HCT116 (cell line): ENCODE results near the gene LINGO1. TPM values are rescaled to one million over a fixed set of nuclear protein-coding genes. Genes with fewer than 3 reads are reported as not detected.

Experiments used
- ATAC-seq: fragments of 200-7000 bp; cut with Tn5 transposase; 2 replicates; pipeline ENCODE4 v1.9.1; 2020; ENCODE audit warnings: mild to moderate bottlenecking, moderate library complexity
- BruUV-seq: library from RNA; stranded (reverse); fragments of 400-500 nt; replicated peaks from 2 replicates; lab custom pipeline; 2021; lab: Mats Ljungman, UMichigan
- CTCF ChIA-PET: fragments of 300-600 bp; sonication (Branson Sonifier 250); formaldehyde crosslinking; loops from one replicate; lab custom pipeline; 2021; ENCODE audit warnings: antibody characterized with exemption; lab: Charles Lee
- POLR2A ChIA-PET: fragments of 300-600, 350-600 bp; sonication (Branson Sonifier 250); formaldehyde crosslinking; loops from one replicate; lab custom pipeline; 2021; ENCODE audit warnings: antibody characterized with exemption; lab: Charles Lee
- RAD21 ChIA-PET, 2 experiments: fragments of 300-600 bp; sonication (Branson Sonifier 250); formaldehyde crosslinking; loops; one replicate each; lab custom pipeline; 2023; ENCODE audit warnings: low total read pairs in 2 of 2; ENCODE audit not compliant: uncharacterized antibody in 2 of 2, unreplicated experiment in 2 of 2, low non-redundant PET in 1 of 2; lab: Charles Lee
- DNase-seq: peaks from one replicate; pipeline ENCODE4 v3.0.0-alpha.2; 2010; ENCODE audit warnings: low read depth, low spot score
- H2AFZ ChIP-seq: fragments of 200-600 bp; shearing (Covaris generic), sonication (generic); 2 replicates; pipeline ENCODE4 v1.6.1; 2017; ENCODE audit warnings: low read depth, mixed run types, mixed read lengths, antibody characterized with exemption, low read length; ENCODE audit not compliant: poor library complexity, severe bottlenecking
- H3K27ac ChIP-seq: 2 replicates; pipeline ENCODE4 v1.5.1; 2012; ENCODE audit warnings: low read depth, low read length
- H3K27me3 ChIP-seq: fragments of 200-600 bp; sonication (generic); 2 replicates; pipeline ENCODE4 v1.6.1; 2016; ENCODE audit warnings: mixed run types, low read length, mixed read lengths; ENCODE audit not compliant: insufficient read depth
- H3K36me3 ChIP-seq, 2 experiments: fragments of 200-500 bp in 1 of 2; fragments of 200-600 bp in 1 of 2; sonication (Bioruptor generic) in 1 of 2; sonication (generic) in 1 of 2; 2 replicates each; pipeline versions ENCODE4 v1.5.1 to v1.6.1; 2014 to 2016; ENCODE audit warnings: low read length in 2 of 2, inconsistent platforms in 1 of 2, mixed read lengths in 1 of 2, mixed run types in 1 of 2; ENCODE audit not compliant: insufficient read depth in 2 of 2, control insufficient read depth in 1 of 2
- H3K4me1 ChIP-seq, 2 experiments: fragments of 200-600 bp in 1 of 2; sonication (generic) in 1 of 2; 2 replicates each; pipeline versions ENCODE4 v1.5.1 to v1.6.1; 2012 to 2017; ENCODE audit warnings: low read length in 2 of 2, inconsistent platforms in 1 of 2, mild to moderate bottlenecking in 1 of 2, mixed read lengths in 1 of 2, mixed run types in 1 of 2, moderate library complexity in 1 of 2; ENCODE audit not compliant: insufficient read depth in 2 of 2, control insufficient read depth in 1 of 2
- H3K4me2 ChIP-seq: fragments of 200-600 bp; sonication (generic); 2 replicates; pipeline ENCODE4 v1.6.1; 2017; ENCODE audit warnings: mixed run types, low read length, mixed read lengths
- H3K4me3 ChIP-seq, 2 experiments: fragments of 200-600 bp in 1 of 2; sonication (generic) in 1 of 2; replicated peaks in 1 of 2; 2 replicates each; pipeline ENCODE4 v1.5.1; 2011 to 2016; ENCODE audit warnings: low read length in 2 of 2, control low read depth in 1 of 2, low read depth in 1 of 2, mild to moderate bottlenecking in 1 of 2, mixed read lengths in 1 of 2, mixed run types in 1 of 2
- H3K79me2 ChIP-seq: fragments of 200-600 bp; sonication (generic); 2 replicates; pipeline ENCODE4 v1.6.1; 2017; ENCODE audit warnings: mild to moderate bottlenecking, mixed run types, low read length, moderate library complexity, mixed read lengths; ENCODE audit not compliant: insufficient read depth
- H3K9ac ChIP-seq: fragments of 200-600 bp; sonication (generic); 2 replicates; pipeline ENCODE4 v1.6.1; 2016; ENCODE audit warnings: low read length, mixed read lengths
- H3K9me2 ChIP-seq: fragments of 200-600 bp; sonication (generic), shearing (Covaris generic); 2 replicates; pipeline ENCODE4 v1.6.1; 2017; ENCODE audit warnings: mixed run types, mild to moderate bottlenecking, moderate library complexity; ENCODE audit not compliant: insufficient read depth
- H3K9me3 ChIP-seq, 2 experiments: fragments of 200-500 bp in 1 of 2; fragments of 200-600 bp in 1 of 2; sonication (Bioruptor generic) in 1 of 2; sonication (generic) in 1 of 2; 2 replicates each; pipeline ENCODE4 v1.6.1; 2014 to 2017; ENCODE audit warnings: low read length in 2 of 2, mixed read lengths in 2 of 2, inconsistent platforms in 1 of 2, low read depth in 1 of 2, mild to moderate bottlenecking in 1 of 2, mixed run types in 1 of 2, moderate library complexity in 1 of 2; ENCODE audit not compliant: control insufficient read depth in 1 of 2, insufficient read depth in 1 of 2
- H4K20me1 ChIP-seq: fragments of 200-600 bp; sonication (generic), shearing (Covaris generic); 2 replicates; pipeline ENCODE4 v1.6.1; 2017; ENCODE audit warnings: mixed run types, mild to moderate bottlenecking, moderate library complexity; ENCODE audit not compliant: insufficient read depth
- ATF3 ChIP-seq: IDR thresholded peaks from 2 replicates; pipeline ENCODE4 v1.6.1; 2012
- EGR1 ChIP-seq: IDR thresholded peaks from 2 replicates; pipeline ENCODE4 v1.6.1; 2012; ENCODE audit warnings: low read depth
- ELF1 ChIP-seq: IDR thresholded peaks from 2 replicates; pipeline ENCODE4 v1.6.1; 2012; ENCODE audit warnings: low read depth, borderline replicate concordance
- EZH2 ChIP-seq: fragments of 200-600 bp; sonication (generic); IDR thresholded peaks from 2 replicates; pipeline ENCODE4 v1.6.1; 2017; ENCODE audit warnings: antibody characterized with exemption, mixed run types
- EZH2phosphoT487 ChIP-seq: fragments of 200-600 bp; IDR thresholded peaks from 2 replicates; pipeline ENCODE4 v1.6.1; 2018; ENCODE audit warnings: antibody characterized with exemption, borderline replicate concordance
- FOSL1 ChIP-seq: IDR thresholded peaks from 2 replicates; pipeline ENCODE4 v1.6.1; 2012; ENCODE audit warnings: low read depth
- JUND ChIP-seq: IDR thresholded peaks from 2 replicates; pipeline ENCODE4 v1.6.1; 2012
- MAX ChIP-seq: IDR thresholded peaks from 2 replicates; pipeline ENCODE4 v1.6.1; 2012
- POLR2A ChIP-seq: IDR thresholded peaks from 2 replicates; pipeline ENCODE4 v1.7.0; 2011; ENCODE audit warnings: borderline replicate concordance; ENCODE audit not compliant: insufficient read depth, insufficient read length; ENCODE audit errors: extremely low read depth
- POLR2AphosphoS5 ChIP-seq: IDR thresholded peaks from 2 replicates; pipeline ENCODE4 v1.6.1; 2011; ENCODE audit warnings: mild to moderate bottlenecking, low read depth, low read length, moderate library complexity
- RAD21 ChIP-seq: IDR thresholded peaks from 2 replicates; pipeline ENCODE4 v1.6.1; 2012; ENCODE audit warnings: low read depth, mild to moderate bottlenecking
- SIN3A ChIP-seq: IDR thresholded peaks from 2 replicates; pipeline ENCODE4 v1.6.1; 2012; ENCODE audit warnings: low read depth
- SP1 ChIP-seq: IDR thresholded peaks from 2 replicates; pipeline ENCODE4 v1.6.1; 2012; ENCODE audit warnings: low read depth
- TCF7L2 ChIP-seq: IDR thresholded peaks from 2 replicates; pipeline ENCODE4 v1.7.0; 2011; ENCODE audit warnings: borderline replicate concordance, inconsistent platforms; ENCODE audit not compliant: insufficient read depth, insufficient read length; ENCODE audit errors: extremely low read depth
- YY1 ChIP-seq: IDR thresholded peaks from 2 replicates; pipeline ENCODE4 v1.6.1; 2011; ENCODE audit warnings: low read length, low read depth, moderate library complexity, mild to moderate bottlenecking; ENCODE audit not compliant: insufficient replicate concordance; ENCODE audit errors: extremely low read depth
- ZFX ChIP-seq: fragments of 450-650 bp; IDR thresholded peaks from 2 replicates; pipeline ENCODE4 v1.6.1; 2017
- ZNF274 ChIP-seq: fragments of 200-500 bp; sonication (Bioruptor generic); IDR thresholded peaks from 2 replicates; pipeline ENCODE4 v1.6.1; 2014; ENCODE audit warnings: mild to moderate bottlenecking, low read depth, low read length, inconsistent platforms
- intact Hi-C: fragments of 100-400 bp; cut with micrococcal nuclease; formaldehyde crosslinking; loops from 2 replicates; pipeline ENCODE4 v1.10.0; 2022
- total RNA-seq: library from RNA; stranded (reverse); gene quantifications from one replicate; pipeline ENCODE4 v1.2.1, GENCODE V29; 2021; ENCODE audit not compliant: unreplicated experiment
- TF ChIP-seq, protein P1 (sequence below): IDR thresholded peaks from 2 replicates; pipeline ENCODE4 v1.6.1; 2011; ENCODE audit warnings: mild to moderate bottlenecking, low read length, moderate library complexity; ENCODE audit not compliant: insufficient replicate concordance; ENCODE audit errors: extremely low read depth
- TF ChIP-seq, protein P2 (sequence below), 3 experiments: fragments of 200-600 bp in 1 of 3; sonication (generic) in 1 of 3; IDR thresholded peaks in 2 of 3; conservative IDR thresholded peaks in 1 of 3; 2 replicates each; pipeline ENCODE4 v1.5.1; 2012 to 2017; ENCODE audit warnings: low read depth in 2 of 3, low read length in 2 of 3, antibody characterized with exemption in 1 of 3, borderline replicate concordance in 1 of 3, control low read depth in 1 of 3, mild to moderate bottlenecking in 1 of 3, mixed read lengths in 1 of 3, mixed run types in 1 of 3, moderate library complexity in 1 of 3; ENCODE audit not compliant: insufficient read depth in 1 of 3
- TF ChIP-seq, protein P3 (sequence below): IDR thresholded peaks from 2 replicates; pipeline ENCODE4 v1.6.1; 2012; ENCODE audit warnings: low read depth

The LINGO1 gene
- total RNA-seq, 1 experiment from 2014 or later, result 15.6 TPM

GRCh38 chr15:77571741-77572140 is 61.0 kb downstream of the LINGO1 start:
- CTCF ChIA-PET, result no interaction called here

More at GRCh38 chr15:77571741-77572140, 61.0 kb downstream of the LINGO1 start:
- no peak for TF ChIP-seq RAD21
- TF ChIP-seq SIN3A, result no peak
- TF ChIP-seq FOSL1, result no peak
- no peak for TF ChIP-seq POLR2A
- no peak for TF ChIP-seq ATF3
- TF ChIP-seq, protein P1, sequence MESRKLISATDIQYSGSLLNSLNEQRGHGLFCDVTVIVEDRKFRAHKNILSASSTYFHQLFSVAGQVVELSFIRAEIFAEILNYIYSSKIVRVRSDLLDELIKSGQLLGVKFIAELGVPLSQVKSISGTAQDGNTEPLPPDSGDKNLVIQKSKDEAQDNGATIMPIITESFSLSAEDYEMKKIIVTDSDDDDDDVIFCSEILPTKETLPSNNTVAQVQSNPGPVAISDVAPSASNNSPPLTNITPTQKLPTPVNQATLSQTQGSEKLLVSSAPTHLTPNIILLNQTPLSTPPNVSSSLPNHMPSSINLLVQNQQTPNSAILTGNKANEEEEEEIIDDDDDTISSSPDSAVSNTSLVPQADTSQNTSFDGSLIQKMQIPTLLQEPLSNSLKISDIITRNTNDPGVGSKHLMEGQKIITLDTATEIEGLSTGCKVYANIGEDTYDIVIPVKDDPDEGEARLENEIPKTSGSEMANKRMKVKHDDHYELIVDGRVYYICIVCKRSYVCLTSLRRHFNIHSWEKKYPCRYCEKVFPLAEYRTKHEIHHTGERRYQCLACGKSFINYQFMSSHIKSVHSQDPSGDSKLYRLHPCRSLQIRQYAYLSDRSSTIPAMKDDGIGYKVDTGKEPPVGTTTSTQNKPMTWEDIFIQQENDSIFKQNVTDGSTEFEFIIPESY, result no peak
- no peak for TF ChIP-seq EZH2phosphoT487
- TF ChIP-seq, protein P2, sequence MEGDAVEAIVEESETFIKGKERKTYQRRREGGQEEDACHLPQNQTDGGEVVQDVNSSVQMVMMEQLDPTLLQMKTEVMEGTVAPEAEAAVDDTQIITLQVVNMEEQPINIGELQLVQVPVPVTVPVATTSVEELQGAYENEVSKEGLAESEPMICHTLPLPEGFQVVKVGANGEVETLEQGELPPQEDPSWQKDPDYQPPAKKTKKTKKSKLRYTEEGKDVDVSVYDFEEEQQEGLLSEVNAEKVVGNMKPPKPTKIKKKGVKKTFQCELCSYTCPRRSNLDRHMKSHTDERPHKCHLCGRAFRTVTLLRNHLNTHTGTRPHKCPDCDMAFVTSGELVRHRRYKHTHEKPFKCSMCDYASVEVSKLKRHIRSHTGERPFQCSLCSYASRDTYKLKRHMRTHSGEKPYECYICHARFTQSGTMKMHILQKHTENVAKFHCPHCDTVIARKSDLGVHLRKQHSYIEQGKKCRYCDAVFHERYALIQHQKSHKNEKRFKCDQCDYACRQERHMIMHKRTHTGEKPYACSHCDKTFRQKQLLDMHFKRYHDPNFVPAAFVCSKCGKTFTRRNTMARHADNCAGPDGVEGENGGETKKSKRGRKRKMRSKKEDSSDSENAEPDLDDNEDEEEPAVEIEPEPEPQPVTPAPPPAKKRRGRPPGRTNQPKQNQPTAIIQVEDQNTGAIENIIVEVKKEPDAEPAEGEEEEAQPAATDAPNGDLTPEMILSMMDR (IDR thresholded peaks at IDR 0.05 in 2 of 3, conservative IDR thresholded peaks at IDR 0.05 in 1 of 3; ENCODE audit: borderline replicate concordance in 1 of 3, insufficient read depth in 1 of 3, low read depth in 2 of 3, low read length in 2 of 3), result no peak
- TF ChIP-seq ZFX, result no peak
- no peak for TF ChIP-seq TCF7L2
- TF ChIP-seq ZNF274, result no peak
- TF ChIP-seq YY1, result no peak
- no peak for TF ChIP-seq EGR1
- no peak for TF ChIP-seq POLR2AphosphoS5
- TF ChIP-seq, protein P3, sequence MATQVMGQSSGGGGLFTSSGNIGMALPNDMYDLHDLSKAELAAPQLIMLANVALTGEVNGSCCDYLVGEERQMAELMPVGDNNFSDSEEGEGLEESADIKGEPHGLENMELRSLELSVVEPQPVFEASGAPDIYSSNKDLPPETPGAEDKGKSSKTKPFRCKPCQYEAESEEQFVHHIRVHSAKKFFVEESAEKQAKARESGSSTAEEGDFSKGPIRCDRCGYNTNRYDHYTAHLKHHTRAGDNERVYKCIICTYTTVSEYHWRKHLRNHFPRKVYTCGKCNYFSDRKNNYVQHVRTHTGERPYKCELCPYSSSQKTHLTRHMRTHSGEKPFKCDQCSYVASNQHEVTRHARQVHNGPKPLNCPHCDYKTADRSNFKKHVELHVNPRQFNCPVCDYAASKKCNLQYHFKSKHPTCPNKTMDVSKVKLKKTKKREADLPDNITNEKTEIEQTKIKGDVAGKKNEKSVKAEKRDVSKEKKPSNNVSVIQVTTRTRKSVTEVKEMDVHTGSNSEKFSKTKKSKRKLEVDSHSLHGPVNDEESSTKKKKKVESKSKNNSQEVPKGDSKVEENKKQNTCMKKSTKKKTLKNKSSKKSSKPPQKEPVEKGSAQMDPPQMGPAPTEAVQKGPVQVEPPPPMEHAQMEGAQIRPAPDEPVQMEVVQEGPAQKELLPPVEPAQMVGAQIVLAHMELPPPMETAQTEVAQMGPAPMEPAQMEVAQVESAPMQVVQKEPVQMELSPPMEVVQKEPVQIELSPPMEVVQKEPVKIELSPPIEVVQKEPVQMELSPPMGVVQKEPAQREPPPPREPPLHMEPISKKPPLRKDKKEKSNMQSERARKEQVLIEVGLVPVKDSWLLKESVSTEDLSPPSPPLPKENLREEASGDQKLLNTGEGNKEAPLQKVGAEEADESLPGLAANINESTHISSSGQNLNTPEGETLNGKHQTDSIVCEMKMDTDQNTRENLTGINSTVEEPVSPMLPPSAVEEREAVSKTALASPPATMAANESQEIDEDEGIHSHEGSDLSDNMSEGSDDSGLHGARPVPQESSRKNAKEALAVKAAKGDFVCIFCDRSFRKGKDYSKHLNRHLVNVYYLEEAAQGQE, result no peak
- no peak for TF ChIP-seq MAX
- TF ChIP-seq ELF1, result no peak
- TF ChIP-seq EZH2, result no peak
- TF ChIP-seq SP1, result no peak
- no peak for TF ChIP-seq JUND
- no TSS peak for BruUV-seq
- intact Hi-C loops, result no loop called here
- ChIA-PET POLR2A (no interaction called here), RAD21 (no interaction called here)
- H3K9me3 ChIP-seq, result no peaks in the 10 kb centered on the region
- H3K4me3 ChIP-seq, result no peak overlapping the region
- no peak for DNase-seq
- H3K79me2 ChIP-seq, result no peaks in the 10 kb centered on the region
- no peaks in the 10 kb centered on the region for H3K9me2 ChIP-seq
- H4K20me1 ChIP-seq, result no peaks in the 10 kb centered on the region
- H3K4me1 ChIP-seq, result no peaks in the 10 kb centered on the region
- H3K36me3 ChIP-seq, result no peaks in the 10 kb centered on the region
- no peak overlapping the region for H3K9ac ChIP-seq
- H3K4me2 ChIP-seq, result no peak overlapping the region
- H2AFZ ChIP-seq, result no peak overlapping the region
- H3K27ac ChIP-seq, result no peak overlapping the region
- no peaks in the 10 kb centered on the region for H3K27me3 ChIP-seq
- no peak for ATAC-seq
